ENCODE measurements around the gene PLCXD3. TPM values are rescaled to one million over a fixed set of nuclear protein-coding genes. Genes with fewer than 3 reads are reported as not detected.

Gene PLCXD3
- total and polyA plus RNA-seq, 9 of the 15 experiments (the other 6 are each of a cell fraction or from before 2014, with no cell fraction given), result not detected

- DNase-seq (ENCODE audit: extremely low read depth in 1 of 4, low spot score in 3 of 4), result no peak
- CTCF ChIA-PET (ENCODE audit: low intra/inter-chr PET ratio), result no interaction called here
- no peak overlapping the region for H3K27ac ChIP-seq (ENCODE audit: extremely low read depth, low read depth, low read length)
- H2AFZ ChIP-seq (ENCODE audit: low read depth, low read length), result no peak overlapping the region
- no peak overlapping the region for H3K4me3 ChIP-seq
- H3K9me1 ChIP-seq (ENCODE audit: control insufficient read depth, insufficient read depth, low read length), result no peaks in the 10 kb centered on the region
- no peaks in the 10 kb centered on the region for H3K27me3 ChIP-seq (ENCODE audit: control insufficient read depth in 2 of 2, insufficient read depth in 2 of 2, low read length in 2 of 2)
- no peaks in the 10 kb centered on the region for H3K9me3 ChIP-seq (replicated peaks; ENCODE audit: control insufficient read depth, insufficient read depth, low read depth, low read length)
- no peaks in the 10 kb centered on the region for H4K20me1 ChIP-seq (replicated peaks; ENCODE audit: control insufficient read depth, insufficient read depth, low read length)
- POLR2A ChIA-PET, result no interaction called here
- in situ Hi-C loops (cut with MboI), result no loop called here
- intact Hi-C loops (cut with micrococcal nuclease), result no loop called here
- no peaks in the 10 kb centered on the region for H3K4me1 ChIP-seq (replicated peaks in 1 of 2; ENCODE audit: control insufficient read depth in 2 of 2, insufficient read depth in 2 of 2, low read length in 2 of 2)
- no peaks in the 10 kb centered on the region for H3K36me3 ChIP-seq (ENCODE audit: control insufficient read depth, insufficient read depth, low read length)
- no peak for FAIRE-seq
- H3K79me2 ChIP-seq (ENCODE audit: control insufficient read depth, insufficient read depth, low read length), result no peaks in the 10 kb centered on the region
- BruUV-seq (replicated peaks), result no TSS peak
- no peak for ATAC-seq
- no peak overlapping the region for H3K4me2 ChIP-seq (ENCODE audit: insufficient read depth, low read length)
- 0% methylated on average over 2 of the region's 2 CpGs for WGBS (ENCODE audit: insufficient coverage, low coverage, missing lambda C conversion rate)
- no peak overlapping the region for H3K9ac ChIP-seq (ENCODE audit: insufficient read depth in 1 of 2, low read depth in 2 of 2, low read length in 2 of 2)
- TF ChIP-seq ZKSCAN8 (CRISPR knock-in tag; IDR thresholded peaks at IDR 0.05), result no peak
- TF ChIP-seq RAD51 (IDR thresholded peaks at IDR 0.05; ENCODE audit: borderline replicate concordance, low read depth), result no peak
- no peak for TF ChIP-seq MGA (IDR thresholded peaks at IDR 0.05)
- TF ChIP-seq ZBTB43 (CRISPR knock-in tag; IDR thresholded peaks at IDR 0.05), result no peak
- TF ChIP-seq FIP1L1 (IDR thresholded peaks at IDR 0.05; ENCODE audit: low read depth, low read length, poor library complexity, severe bottlenecking), result no peak
- TF ChIP-seq PYGO2 (tag; IDR thresholded peaks at IDR 0.05), result no peak
- no peak for TF ChIP-seq SREBF1 (IDR thresholded peaks at IDR 0.05; ENCODE audit: borderline replicate concordance, low read depth, low read length)
- TF ChIP-seq CREB3L1 (IDR thresholded peaks at IDR 0.05; ENCODE audit: borderline replicate concordance, low read depth), result no peak
- no peak for TF ChIP-seq U2AF2 (optimal IDR thresholded peaks at IDR 0.05; ENCODE audit: low read depth, low read length)
These were observed 57.9 kb downstream of the PLCXD3 start for GRCh38 chr5:41452506-41452905.

Data from K562 (cell line).